ENCODE data around the gene GANAB.

- TF ChIP-seq, protein P1, sequence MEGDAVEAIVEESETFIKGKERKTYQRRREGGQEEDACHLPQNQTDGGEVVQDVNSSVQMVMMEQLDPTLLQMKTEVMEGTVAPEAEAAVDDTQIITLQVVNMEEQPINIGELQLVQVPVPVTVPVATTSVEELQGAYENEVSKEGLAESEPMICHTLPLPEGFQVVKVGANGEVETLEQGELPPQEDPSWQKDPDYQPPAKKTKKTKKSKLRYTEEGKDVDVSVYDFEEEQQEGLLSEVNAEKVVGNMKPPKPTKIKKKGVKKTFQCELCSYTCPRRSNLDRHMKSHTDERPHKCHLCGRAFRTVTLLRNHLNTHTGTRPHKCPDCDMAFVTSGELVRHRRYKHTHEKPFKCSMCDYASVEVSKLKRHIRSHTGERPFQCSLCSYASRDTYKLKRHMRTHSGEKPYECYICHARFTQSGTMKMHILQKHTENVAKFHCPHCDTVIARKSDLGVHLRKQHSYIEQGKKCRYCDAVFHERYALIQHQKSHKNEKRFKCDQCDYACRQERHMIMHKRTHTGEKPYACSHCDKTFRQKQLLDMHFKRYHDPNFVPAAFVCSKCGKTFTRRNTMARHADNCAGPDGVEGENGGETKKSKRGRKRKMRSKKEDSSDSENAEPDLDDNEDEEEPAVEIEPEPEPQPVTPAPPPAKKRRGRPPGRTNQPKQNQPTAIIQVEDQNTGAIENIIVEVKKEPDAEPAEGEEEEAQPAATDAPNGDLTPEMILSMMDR (IDR thresholded peaks at IDR 0.05): no peak
- peak in 2 of 3 donors; percentile 56 to 69 for TF ChIP-seq POLR2AphosphoS5 (IDR thresholded peaks at IDR 0.05)
Measured at GRCh38 chr11:62689421-62690183, 43.2 kb upstream of the GANAB start, which contains the start of gene LRRN4CL.
